IPS DF 4.7 (cell line): Measurements from ENCODE around the gene TRUB1.
"Not testable (repeated sequence)": the region's sequence is repeated elsewhere in the genome, so short reads cannot be mapped to it uniquely, and the experiment has no call there.

Source experiments
- DNase-seq: peaks from one replicate; pipeline ENCODE4 v3.0.0-alpha.2; 2013; ENCODE audit warnings: low spot score; ENCODE audit errors: extremely low read depth

Gene TRUB1

GRCh38 chr10:114937962-114938855, at the start of gene TRUB1:
TSS of gene TRUB1 (plus strand) at chr10:114938195. CDS start at chr10:114938254, 59 bp downstream.
- DNase-seq, result peak; percentile 81

- DNase-seq, result no peak
Measured at GRCh38 chr10:114893251-114893650, 44.7 kb upstream of the TRUB1 start.

GRCh38 chr10:114894911-114895310, 43.1 kb upstream of the TRUB1 start:
- no peak for DNase-seq

- DNase-seq, result not testable (repeated sequence)
Measured at GRCh38 chr10:114897011-114897410, 41.0 kb upstream of the TRUB1 start.

- no peak for DNase-seq
Measured at GRCh38 chr10:114897593-114897992, 40.4 kb upstream of the TRUB1 start.

- no peak for DNase-seq
Measured at GRCh38 chr10:114899982-114900381, 38.0 kb upstream of the TRUB1 start.

- DNase-seq, result no peak
Measured at GRCh38 chr10:114900658-114901057, 37.3 kb upstream of the TRUB1 start.

- DNase-seq, result no peak
Measured at GRCh38 chr10:114902151-114902550, 35.8 kb upstream of the TRUB1 start.

- DNase-seq, result no peak
Measured at GRCh38 chr10:114905450-114905849, 32.5 kb upstream of the TRUB1 start.

- DNase-seq, result no peak
Measured at GRCh38 chr10:114906981-114907380, 31.0 kb upstream of the TRUB1 start.

- DNase-seq, result no peak
Measured at GRCh38 chr10:114908896-114909295, 29.1 kb upstream of the TRUB1 start.

GRCh38 chr10:114911052-114911711, 26.8 kb upstream of the TRUB1 start:
- DNase-seq, result no peak

GRCh38 chr10:114911801-114912469, 26.1 kb upstream of the TRUB1 start:
- DNase-seq, result no peak

- DNase-seq, result no peak
Measured at GRCh38 chr10:114912470-114912859, 25.5 kb upstream of the TRUB1 start.

- no peak for DNase-seq
Measured at GRCh38 chr10:114914560-114914959, 23.4 kb upstream of the TRUB1 start.

- DNase-seq, result no peak
Measured at GRCh38 chr10:114915294-114915693, 22.7 kb upstream of the TRUB1 start.

GRCh38 chr10:114916653-114917052, 21.3 kb upstream of the TRUB1 start:
- no peak for DNase-seq

- no peak for DNase-seq
Measured at GRCh38 chr10:114917459-114917858, 20.5 kb upstream of the TRUB1 start.

- DNase-seq, result no peak
Measured at GRCh38 chr10:114917927-114918672, 19.9 kb upstream of the TRUB1 start.

- no peak for DNase-seq
Measured at GRCh38 chr10:114920459-114920858, 17.5 kb upstream of the TRUB1 start.

GRCh38 chr10:114922003-114922402, 16.0 kb upstream of the TRUB1 start:
- no peak for DNase-seq
